HEK293T (cell line): Measurements from ENCODE around the gene BANK1.

ENCODE experiments used
- ARNT ChIP-seq: fragments of 450-650 bp; IDR thresholded peaks from 2 replicates; pipeline ENCODE4 v1.6.1; 2017; ENCODE audit warnings: mild to moderate bottlenecking
- CTBP1 ChIP-seq: fragments of 450-650 bp; IDR thresholded peaks from 2 replicates; pipeline ENCODE4 v1.6.1; 2016; ENCODE audit warnings: borderline replicate concordance
- FOXM1 ChIP-seq: fragments of 450-650 bp; IDR thresholded peaks from 2 replicates; pipeline ENCODE4 v1.6.1; 2017; ENCODE audit warnings: mild to moderate bottlenecking, borderline replicate concordance
- HDGF ChIP-seq: fragments of 450-650 bp; IDR thresholded peaks from 2 replicates; pipeline ENCODE4 v1.6.1; 2017; ENCODE audit warnings: antibody characterized with exemption, borderline replicate concordance
- L3MBTL2 ChIP-seq: fragments of 450-650 bp; conservative IDR thresholded peaks from 2 replicates; pipeline ENCODE4 v1.6.1; 2016; ENCODE audit warnings: mild to moderate bottlenecking
- PKNOX1 ChIP-seq: fragments of 450-650 bp; IDR thresholded peaks from 2 replicates; pipeline ENCODE4 v1.6.1; 2016
- SP1 ChIP-seq: fragments of 450-650 bp; IDR thresholded peaks from 2 replicates; pipeline ENCODE4 v1.6.1; 2017
- SUZ12 ChIP-seq: fragments of 450-650 bp; IDR thresholded peaks from 2 replicates; pipeline ENCODE4 v1.6.1; 2016; ENCODE audit warnings: mild to moderate bottlenecking

GRCh38 chr4:101831816-101832215 is 41.3 kb downstream of the BANK1 start:
- TF ChIP-seq ARNT (no peak), SP1 (no peak), PKNOX1 (no peak), CTBP1 (no peak), FOXM1 (no peak), L3MBTL2 (no peak), SUZ12 (no peak), HDGF (no peak)
